ENCODE results near the gene INSRR. TPM values are rescaled to one million over a fixed set of nuclear protein-coding genes. Genes with fewer than 3 reads are reported as not detected.

The INSRR gene
- total RNA-seq, 1 experiment from 2014 or later: not detected

DNA sequence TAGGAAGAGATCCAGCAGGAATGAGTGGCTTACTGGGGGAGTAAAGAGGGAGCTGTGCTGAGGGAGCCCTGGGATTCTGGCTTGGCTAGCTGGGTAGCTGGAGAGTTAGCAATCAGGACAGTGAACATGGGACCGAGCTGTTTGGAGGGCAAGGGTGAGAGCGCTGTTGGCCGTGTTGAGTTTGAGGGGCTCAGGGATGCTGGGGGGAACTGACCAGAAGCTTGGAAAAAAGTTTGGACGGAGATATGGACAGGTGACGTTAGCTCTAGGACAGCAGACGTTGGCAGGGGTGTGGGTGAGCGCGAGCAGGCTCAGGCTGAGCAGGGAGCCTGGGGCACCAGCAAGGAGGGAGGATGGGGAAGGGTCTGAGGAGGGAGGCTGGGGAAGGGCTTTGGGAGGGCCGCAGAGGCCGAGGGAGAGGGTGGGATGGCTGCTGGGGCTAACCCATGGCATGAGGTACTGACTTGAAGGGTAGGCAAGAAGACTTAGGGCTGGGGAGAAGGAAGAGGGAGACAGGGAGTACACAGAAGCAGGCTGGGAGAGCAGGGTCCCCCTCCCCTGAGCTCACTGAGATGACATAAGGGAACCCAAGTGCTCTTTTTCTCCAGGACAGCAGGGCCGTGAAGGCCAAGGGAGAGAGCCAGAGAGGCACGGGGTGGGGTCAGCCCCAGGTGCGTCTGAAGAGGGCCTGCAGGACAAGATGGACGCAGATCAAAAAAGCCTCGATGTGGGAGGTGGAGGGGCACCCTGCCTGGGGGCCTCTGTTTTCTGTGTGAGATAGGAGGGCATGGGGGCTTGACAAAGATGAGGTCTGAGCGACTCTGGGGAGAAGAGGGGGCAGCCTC is 50.5 kb downstream of the INSRR start:
- TF ChIP-seq, protein P1, sequence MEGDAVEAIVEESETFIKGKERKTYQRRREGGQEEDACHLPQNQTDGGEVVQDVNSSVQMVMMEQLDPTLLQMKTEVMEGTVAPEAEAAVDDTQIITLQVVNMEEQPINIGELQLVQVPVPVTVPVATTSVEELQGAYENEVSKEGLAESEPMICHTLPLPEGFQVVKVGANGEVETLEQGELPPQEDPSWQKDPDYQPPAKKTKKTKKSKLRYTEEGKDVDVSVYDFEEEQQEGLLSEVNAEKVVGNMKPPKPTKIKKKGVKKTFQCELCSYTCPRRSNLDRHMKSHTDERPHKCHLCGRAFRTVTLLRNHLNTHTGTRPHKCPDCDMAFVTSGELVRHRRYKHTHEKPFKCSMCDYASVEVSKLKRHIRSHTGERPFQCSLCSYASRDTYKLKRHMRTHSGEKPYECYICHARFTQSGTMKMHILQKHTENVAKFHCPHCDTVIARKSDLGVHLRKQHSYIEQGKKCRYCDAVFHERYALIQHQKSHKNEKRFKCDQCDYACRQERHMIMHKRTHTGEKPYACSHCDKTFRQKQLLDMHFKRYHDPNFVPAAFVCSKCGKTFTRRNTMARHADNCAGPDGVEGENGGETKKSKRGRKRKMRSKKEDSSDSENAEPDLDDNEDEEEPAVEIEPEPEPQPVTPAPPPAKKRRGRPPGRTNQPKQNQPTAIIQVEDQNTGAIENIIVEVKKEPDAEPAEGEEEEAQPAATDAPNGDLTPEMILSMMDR (IDR thresholded peaks at IDR 0.05; ENCODE audit: insufficient read depth in 1 of 2, low read depth in 1 of 2, low read length in 1 of 2, severe bottlenecking in 1 of 2, unreplicated experiment in 1 of 2): no peak
- intact Hi-C loops (cut with micrococcal nuclease; ENCODE audit: unreplicated experiment): no loop called here
- no peaks in the 10 kb centered on the region for H3K27me3 Mint-ChIP-seq (ENCODE audit: insufficient read depth, unreplicated experiment)
- no peaks in the 10 kb centered on the region for H3K36me3 ChIP-seq (ENCODE audit: control insufficient read depth, insufficient read depth, low read length)
- no peaks in the 10 kb centered on the region for H3K27me3 ChIP-seq (replicated peaks; ENCODE audit: control insufficient read depth, insufficient read depth, low read length)
- no peak overlapping the region for H3K4me3 ChIP-seq (ENCODE audit: low read depth, low read length)
- H3K4me1 ChIP-seq: no peaks in the 10 kb centered on the region
- no peak overlapping the region for H3K27ac Mint-ChIP-seq (ENCODE audit: unreplicated experiment)
- no peaks in the 10 kb centered on the region for H3K4me1 Mint-ChIP-seq (ENCODE audit: low read depth, unreplicated experiment)
- H3K9me3 ChIP-seq: no peaks in the 10 kb centered on the region
- CTCF ChIA-PET: interaction anchor here (1.2 kb wide), 1 partner anchor 52 kb away, joined by 6 read pairs; the partner anchor contains the start of gene NTRK1
- H3K9me3 Mint-ChIP-seq (ENCODE audit: unreplicated experiment): no peaks in the 10 kb centered on the region
- peaks cover 5% of the 10 kb centered on the region for H3K36me3 Mint-ChIP-seq (ENCODE audit: insufficient read depth, unreplicated experiment)
- no TSS peak for BruUV-seq (replicated peaks)
- H3K4me3 Mint-ChIP-seq (ENCODE audit: unreplicated experiment): no peak overlapping the region
- no peak for DNase-seq
- POLR2A ChIA-PET: no interaction called here

GRCh38 chr1:156807627-156808026 is 51.3 kb downstream of the INSRR start:
- H3K4me1 ChIP-seq: no peaks in the 10 kb centered on the region
- no peaks in the 10 kb centered on the region for H3K9me3 ChIP-seq
- peaks cover 5% of the 10 kb centered on the region for H3K36me3 Mint-ChIP-seq (ENCODE audit: insufficient read depth, unreplicated experiment)
- DNase-seq: no peak
- TF ChIP-seq, protein P1 (IDR thresholded peaks at IDR 0.05; ENCODE audit: insufficient read depth in 1 of 2, low read depth in 1 of 2, low read length in 1 of 2, severe bottlenecking in 1 of 2, unreplicated experiment in 1 of 2): no peak
- no peaks in the 10 kb centered on the region for H3K36me3 ChIP-seq (ENCODE audit: control insufficient read depth, insufficient read depth, low read length)
- H3K4me1 Mint-ChIP-seq (ENCODE audit: low read depth, unreplicated experiment): no peaks in the 10 kb centered on the region
- no peaks in the 10 kb centered on the region for H3K9me3 Mint-ChIP-seq (ENCODE audit: unreplicated experiment)
- no peak overlapping the region for H3K4me3 Mint-ChIP-seq (ENCODE audit: unreplicated experiment)
- no peak overlapping the region for H3K27ac Mint-ChIP-seq (ENCODE audit: unreplicated experiment)
- no TSS peak for BruUV-seq (replicated peaks)
- H3K4me3 ChIP-seq (ENCODE audit: low read depth, low read length): no peak overlapping the region
- intact Hi-C loops (cut with micrococcal nuclease; ENCODE audit: unreplicated experiment): no loop called here
- ChIA-PET POLR2A (no interaction called here), CTCF (interaction anchor here (1.2 kb wide), 1 partner anchor 52 kb away, joined by 6 read pairs; the partner anchor contains the start of gene NTRK1)
- H3K27me3 Mint-ChIP-seq (ENCODE audit: insufficient read depth, unreplicated experiment): no peaks in the 10 kb centered on the region
- H3K27me3 ChIP-seq (replicated peaks; ENCODE audit: control insufficient read depth, insufficient read depth, low read length): no peaks in the 10 kb centered on the region

DNA sequence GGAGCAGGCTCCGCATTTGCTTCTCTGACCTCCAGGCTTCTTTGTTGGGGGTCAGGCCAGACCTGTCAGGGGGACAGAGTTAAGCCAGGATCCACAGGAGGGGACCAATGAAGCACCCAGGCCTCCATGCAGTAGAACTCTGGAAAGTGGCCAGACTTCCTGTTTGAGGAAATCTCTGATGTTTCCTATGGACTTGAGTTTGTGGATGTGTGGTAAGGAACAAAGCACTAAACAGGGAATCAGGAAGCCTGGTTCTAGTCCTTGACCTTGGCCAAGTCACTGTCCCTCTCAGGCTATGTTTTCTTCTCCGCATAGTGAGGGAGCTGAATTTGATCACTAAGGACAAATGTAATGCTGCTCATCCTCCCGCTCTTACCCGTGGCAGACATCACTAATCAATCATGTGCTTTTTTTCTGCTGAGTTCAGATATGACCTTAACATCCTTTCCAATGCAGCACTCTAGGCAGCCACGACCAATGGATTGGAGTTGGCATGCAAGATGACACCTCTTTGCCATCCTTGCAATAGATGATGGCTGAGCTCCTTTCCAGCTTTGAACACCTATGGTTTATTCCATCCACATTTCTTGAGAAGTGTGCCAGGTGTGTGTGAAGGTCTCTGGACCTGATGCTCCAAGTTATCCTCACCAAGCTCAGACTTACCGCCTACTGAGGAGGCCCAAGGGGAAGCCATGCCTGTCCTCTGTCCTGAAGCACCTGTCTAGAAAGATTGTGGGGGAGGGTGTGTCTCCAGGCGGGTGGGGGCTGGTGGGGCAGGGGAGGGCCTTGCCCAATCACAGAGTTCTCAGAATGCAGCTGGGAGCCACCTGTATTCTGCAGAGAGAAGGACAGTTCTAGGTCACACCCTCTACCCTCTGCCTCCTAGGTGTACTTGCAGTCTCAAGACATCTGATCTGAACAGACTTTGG is 52.1 kb downstream of the INSRR start:
- Histone ChIP-seq H3K4me3 (ENCODE audit: low read depth, low read length) (no peak overlapping the region), H3K9me3 (no peaks in the 10 kb centered on the region), H3K36me3 (ENCODE audit: control insufficient read depth, insufficient read depth, low read length) (no peaks in the 10 kb centered on the region), H3K4me1 (no peaks in the 10 kb centered on the region), H3K27me3 (replicated peaks; ENCODE audit: control insufficient read depth, insufficient read depth, low read length) (no peaks in the 10 kb centered on the region)
- H3K27ac Mint-ChIP-seq (ENCODE audit: unreplicated experiment): no peak overlapping the region
- H3K27me3 Mint-ChIP-seq (ENCODE audit: insufficient read depth, unreplicated experiment): no peaks in the 10 kb centered on the region
- ChIA-PET POLR2A (no interaction called here), CTCF (interaction anchor here (0.6 kb wide), 2 partner anchors 58 to 285 kb away, joined by 3 to 4 read pairs; no protein-coding TSS in a partner anchor)
- no TSS peak for BruUV-seq (replicated peaks)
- peaks cover 13% of the 10 kb centered on the region for H3K36me3 Mint-ChIP-seq (ENCODE audit: insufficient read depth, unreplicated experiment)
- TF ChIP-seq, protein P1 (IDR thresholded peaks at IDR 0.05; ENCODE audit: insufficient read depth in 1 of 2, low read depth in 1 of 2, low read length in 1 of 2, severe bottlenecking in 1 of 2, unreplicated experiment in 1 of 2): no peak
- no peak overlapping the region for H3K4me3 Mint-ChIP-seq (ENCODE audit: unreplicated experiment)
- no peak for DNase-seq
- H3K4me1 Mint-ChIP-seq (ENCODE audit: low read depth, unreplicated experiment): no peaks in the 10 kb centered on the region
- intact Hi-C loops (cut with micrococcal nuclease; ENCODE audit: unreplicated experiment): no loop called here
- H3K9me3 Mint-ChIP-seq (ENCODE audit: unreplicated experiment): no peaks in the 10 kb centered on the region

All from Caco-2 (cell line).